HG03469 (cell line): ENCODE data around the gene ZNF655.
"Not testable (repeated sequence)": the region's sequence is repeated elsewhere in the genome, so short reads cannot be mapped to it uniquely, and the experiment has no call there.

ENCODE experiments used
- ATAC-seq: cut with Tn5 transposase; IDR thresholded peaks from one replicate; pipeline ENCODE4 v1.9.1; 2021; ENCODE audit warnings: mild to moderate bottlenecking, moderate library complexity, moderate number of reproducible peaks; ENCODE audit not compliant: unreplicated experiment

ZNF655 gene, protein sequence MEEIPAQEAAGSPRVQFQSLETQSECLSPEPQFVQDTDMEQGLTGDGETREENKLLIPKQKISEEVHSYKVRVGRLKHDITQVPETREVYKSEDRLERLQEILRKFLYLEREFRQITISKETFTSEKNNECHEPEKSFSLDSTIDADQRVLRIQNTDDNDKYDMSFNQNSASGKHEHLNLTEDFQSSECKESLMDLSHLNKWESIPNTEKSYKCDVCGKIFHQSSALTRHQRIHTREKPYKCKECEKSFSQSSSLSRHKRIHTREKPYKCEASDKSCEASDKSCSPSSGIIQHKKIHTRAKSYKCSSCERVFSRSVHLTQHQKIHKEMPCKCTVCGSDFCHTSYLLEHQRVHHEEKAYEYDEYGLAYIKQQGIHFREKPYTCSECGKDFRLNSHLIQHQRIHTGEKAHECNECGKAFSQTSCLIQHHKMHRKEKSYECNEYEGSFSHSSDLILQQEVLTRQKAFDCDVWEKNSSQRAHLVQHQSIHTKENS

DNA sequence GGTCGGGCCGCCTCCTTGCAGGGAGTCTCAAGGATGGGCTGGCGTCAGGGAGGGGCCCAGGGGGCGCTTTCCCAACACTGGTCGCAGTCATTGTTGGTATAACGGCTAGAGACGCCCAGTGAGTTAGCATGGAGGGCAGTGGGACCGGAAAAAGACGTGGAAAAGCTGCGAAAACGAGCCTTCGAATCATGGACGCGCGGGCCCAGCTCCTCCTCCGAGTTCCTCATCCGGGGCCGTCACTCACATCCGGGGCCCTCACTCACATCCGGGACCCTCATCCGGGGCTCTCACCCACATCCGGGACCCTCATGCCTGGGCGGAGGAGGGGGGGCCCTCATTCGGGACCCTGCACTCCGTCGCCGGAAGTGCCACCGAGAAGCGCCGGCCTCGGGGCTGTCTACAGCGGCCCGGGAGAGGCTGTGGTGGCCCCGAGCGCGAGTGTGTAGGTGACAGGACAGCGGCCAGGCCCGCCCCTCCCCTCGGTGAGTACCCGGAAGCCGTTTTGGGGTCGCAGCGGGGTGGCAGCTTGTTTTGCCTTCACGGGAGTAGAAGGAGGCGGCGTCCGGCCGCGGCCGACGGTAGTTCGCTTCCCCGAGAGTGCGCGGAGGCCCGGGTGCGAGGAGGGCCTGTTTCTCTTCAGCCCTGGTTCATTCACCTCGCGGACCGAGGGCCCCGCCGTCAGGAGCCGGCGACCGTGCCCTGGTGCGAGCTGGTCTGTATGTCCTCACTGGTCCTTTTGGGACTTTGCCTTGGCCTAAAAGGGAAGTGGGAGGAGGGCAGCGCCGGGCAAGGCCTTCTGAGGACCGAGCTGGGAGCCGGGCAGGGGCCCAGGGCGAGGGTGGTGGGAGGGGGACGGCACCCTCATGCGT is at the start of gene ZNF655:
ZNF655 (plus strand) TSS at position 337 of the 869 bp plus-strand sequence. CDS start 1,918 bp downstream, outside the sequence.
- ATAC-seq = peak; percentile 42

DNA sequence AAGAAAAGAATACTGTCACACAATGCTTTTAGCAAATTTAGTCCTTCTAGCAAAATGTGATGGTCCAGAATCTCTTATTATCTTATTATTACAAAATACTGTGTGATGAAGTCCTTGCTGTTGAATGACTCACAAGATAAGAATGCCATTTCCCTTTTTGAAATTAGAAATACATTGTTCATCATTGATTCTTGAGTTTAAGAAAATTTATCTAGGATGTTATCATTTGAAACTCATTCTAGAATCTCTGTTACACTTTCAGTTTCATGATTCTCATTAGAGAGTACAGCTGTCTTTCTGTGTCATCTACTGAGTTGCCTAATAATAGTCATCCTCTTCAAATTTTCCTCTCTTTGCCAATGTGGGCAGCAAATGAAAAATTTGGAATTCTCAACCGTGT is 44.4 kb upstream of the ZNF655 start:
- no peak for ATAC-seq

DNA sequence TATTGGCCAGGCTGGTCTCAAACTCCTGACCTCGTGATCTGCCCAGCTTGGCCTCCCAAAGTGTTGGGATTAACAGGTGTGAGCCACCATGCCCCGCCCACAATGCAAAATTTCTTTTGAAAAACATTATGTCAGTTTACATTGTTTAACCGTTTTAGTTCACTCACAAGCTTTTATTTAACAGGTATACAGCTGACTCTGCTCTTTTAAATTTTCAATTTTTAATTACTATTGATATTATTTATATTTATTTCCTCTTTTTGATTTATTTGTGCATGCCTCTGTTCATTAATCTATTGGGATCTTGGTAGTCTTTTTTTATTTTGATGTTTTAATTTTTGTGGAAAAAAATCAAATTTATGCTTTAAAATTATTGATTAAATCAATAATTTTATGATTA is 37.0 kb upstream of the ZNF655 start:
- ATAC-seq = no peak

DNA sequence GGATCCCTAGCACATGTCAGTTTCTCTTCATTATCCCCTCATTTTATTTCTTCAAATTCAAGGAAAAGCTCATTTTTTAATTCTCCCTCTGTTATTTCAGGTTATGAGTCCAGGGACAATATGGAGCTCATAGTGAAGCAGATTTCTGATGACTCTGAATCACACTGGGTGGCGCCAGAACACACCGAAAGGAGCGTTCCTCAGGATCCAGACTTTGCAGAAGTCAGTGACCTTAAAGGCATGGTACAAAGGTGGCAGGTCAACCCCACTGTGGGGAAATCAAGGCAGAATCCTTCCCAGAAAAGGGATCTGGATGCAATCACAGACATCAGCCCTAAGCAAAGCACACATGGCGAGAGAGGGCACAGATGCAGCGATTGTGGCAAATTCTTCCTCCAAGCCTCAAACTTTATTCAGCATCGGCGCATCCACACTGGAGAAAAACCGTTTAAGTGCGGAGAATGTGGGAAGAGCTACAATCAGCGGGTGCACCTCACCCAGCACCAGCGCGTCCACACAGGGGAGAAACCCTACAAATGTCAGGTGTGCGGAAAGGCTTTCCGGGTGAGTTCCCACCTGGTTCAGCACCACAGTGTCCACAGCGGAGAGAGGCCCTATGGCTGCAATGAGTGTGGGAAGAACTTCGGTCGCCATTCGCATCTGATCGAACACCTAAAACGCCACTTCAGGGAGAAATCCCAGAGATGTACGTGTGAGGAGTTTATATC is 32.6 kb upstream of the ZNF655 start:
- no peak for ATAC-seq

DNA sequence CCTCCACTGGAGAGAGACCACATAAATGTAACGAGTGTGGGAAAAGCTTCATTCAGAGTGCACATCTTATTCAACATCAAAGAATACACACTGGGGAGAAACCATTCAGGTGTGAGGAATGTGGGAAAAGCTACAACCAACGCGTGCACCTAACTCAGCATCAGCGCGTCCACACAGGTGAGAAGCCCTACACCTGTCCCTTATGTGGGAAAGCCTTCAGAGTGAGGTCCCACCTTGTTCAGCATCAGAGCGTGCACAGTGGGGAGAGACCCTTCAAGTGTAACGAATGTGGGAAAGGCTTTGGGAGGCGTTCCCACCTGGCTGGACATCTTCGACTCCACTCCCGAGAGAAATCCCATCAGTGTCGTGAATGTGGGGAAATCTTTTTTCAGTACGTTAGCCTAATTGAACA is 27.1 kb upstream of the ZNF655 start:
- ATAC-seq = no peak

DNA sequence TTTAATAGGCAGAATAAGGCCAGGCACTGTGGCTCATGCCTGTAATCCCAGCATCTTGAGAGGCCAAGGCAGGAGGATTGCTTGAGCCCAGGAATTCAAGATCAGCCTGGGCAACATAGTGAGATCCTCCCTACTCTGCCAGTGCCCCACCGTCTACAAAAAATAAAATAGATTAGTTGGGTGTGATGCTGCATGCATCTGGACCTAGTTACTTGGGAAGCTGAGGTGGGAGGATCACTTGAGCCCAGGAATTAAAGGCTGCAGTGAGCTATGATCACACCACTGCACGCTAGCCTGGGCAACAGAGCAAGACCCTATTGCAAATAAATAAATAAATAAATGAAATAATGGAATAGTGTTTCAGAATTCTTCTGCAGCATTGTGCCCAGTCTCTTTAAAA is 22.8 kb upstream of the ZNF655 start:
- ATAC-seq = no peak

DNA sequence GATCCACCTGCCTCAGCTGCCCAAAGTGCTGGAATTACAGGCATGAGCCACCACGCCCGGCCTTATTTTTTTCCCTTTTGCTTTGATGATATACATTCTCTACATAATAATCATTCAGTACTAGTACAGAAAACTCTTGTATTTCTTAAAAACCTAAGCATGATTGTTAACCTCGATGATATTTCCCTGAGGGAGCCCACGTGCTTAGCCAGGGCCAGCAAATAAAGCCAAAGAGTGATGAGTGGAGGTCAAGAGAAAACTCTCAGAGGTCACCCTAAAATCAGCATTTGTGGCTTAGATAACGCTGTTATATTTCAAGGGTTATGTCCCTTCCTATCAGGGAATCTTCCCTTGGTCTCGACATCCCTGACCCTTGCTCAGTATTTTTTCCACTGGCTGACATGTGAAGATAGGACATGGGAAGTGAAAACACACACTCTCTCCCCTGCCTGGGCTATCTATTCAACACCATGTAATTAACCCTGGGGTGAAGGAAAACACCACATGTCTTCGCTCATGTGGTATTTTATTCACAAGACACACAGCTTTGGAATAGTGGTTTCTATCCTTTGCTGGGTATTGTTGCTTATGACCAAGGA is 19.1 kb upstream of the ZNF655 start:
- no peak for ATAC-seq

DNA sequence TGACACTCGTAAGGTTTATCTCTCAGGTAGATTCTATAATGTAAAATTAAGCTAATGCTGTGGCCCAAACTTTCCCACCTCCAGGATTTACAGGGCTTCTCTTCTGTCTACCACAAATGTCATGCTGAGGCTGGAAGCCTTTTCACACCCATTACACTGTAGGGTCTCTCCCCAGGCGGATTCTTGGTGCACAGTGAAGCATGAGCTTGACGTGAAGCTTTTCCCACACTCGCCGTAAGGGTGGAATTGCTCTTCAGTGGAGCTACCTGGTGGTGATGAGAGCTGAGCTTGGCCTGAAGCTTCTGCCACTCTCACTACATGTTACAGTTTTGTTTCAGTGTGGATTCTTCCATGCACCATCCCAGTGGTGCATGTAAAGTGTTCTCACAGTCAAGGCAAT is 17.9 kb upstream of the ZNF655 start:
- no peak for ATAC-seq

DNA sequence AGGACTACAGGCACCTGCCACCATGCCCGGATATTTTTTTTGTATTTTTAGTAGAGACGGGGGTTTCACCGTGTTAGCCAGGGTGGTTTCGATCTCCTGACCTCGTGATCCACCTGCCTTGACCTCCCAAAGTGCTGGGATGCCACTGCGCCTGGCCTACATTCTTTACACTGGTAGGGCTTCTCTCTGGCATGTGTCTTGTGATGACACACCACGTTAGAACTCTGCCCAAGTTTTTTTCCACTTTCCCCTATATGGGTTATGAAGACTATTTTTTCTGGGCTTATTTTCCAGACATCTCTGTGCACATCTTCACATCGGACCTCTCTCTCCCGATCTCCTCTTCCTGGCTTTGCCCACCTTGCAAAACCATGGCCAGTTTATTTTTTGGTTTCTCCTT is 17.2 kb upstream of the ZNF655 start:
- ATAC-seq = no peak

DNA sequence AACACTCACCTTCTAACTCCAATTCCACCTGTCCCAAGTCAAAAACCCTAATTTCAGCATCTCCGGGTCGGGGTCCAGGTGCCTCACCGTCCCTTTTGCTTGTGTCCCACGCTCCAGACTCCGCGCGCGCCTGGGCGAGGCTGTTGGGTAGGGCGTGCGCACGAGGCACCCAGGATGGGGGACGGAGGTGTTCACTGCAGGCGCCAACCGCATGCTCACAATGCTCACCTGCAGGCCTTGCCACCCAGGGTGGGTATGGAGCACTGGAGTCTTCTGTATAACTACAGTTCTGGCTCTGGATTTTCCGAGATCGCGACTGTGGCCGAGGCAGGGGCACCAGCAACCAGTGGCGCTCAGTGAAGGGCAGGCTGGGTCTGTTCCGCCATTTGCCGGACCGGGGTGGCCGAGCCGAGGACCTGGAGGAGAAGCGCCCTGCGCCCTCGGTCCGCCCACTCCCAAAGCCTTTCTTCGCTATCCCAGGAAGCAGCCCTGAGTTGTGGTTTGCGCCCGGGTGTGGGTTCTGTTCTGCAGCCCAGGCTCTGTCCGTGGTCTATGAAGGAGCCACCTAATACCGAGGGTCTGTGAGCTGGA is 15.3 kb upstream of the ZNF655 start:
- no peak for ATAC-seq

DNA sequence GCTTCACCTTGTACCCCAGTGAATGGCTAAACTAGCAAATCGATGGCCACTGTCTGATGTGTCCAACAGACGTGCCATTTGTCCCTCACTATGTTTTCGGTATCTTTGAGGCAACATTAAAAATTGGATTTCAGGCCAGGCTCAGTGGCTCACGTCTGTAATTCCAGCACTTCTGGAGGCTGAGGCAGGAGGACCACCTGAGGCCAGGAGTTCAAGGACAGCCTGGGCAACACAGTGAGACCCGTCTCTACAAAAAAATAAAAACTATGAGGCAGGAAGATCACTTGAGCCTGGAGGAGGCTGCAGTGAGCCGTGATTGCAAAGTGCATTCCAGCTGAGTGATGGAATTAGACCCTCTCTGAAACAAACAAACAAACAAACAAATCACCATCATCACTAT is 14.5 kb upstream of the ZNF655 start:
- ATAC-seq = no peak

DNA sequence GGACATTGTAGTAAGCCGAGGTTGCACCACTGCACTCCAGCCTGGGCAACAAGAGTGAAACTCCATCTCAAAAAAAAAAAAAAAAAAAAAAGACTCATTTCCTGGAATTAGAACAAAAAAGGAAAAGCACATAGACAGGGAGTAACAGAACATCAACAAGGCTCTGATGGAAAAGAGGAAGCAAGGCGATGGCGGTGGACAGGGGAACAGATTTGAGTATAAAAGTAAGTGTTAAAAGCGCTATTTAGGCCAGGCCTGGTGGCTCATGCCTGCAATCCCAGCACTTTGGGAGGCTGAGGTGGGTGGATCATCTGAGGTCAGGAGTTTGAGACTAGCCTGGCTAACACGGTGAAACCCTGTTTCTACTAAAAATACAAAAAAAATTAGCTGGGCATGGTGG is 13.1 kb upstream of the ZNF655 start:
- ATAC-seq = not testable (repeated sequence)

DNA sequence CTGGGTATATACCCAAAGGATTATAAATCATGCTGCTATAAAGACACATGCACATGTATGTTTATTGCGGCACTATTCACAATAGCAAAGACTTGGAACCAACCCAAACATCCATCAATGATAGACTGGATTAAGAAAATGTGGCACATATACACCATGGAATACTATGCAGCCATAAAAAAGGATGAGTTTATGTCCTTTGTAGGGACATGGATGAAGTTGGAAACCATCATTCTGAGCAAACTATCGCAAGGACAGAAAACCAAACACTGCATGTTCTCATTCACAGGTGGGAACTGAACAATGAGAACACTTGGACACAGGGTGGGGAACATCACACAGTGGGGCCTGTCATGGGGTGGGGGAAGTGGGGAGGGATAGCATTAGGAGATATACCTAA is 8.9 kb upstream of the ZNF655 start:
- not testable (repeated sequence) for ATAC-seq

DNA sequence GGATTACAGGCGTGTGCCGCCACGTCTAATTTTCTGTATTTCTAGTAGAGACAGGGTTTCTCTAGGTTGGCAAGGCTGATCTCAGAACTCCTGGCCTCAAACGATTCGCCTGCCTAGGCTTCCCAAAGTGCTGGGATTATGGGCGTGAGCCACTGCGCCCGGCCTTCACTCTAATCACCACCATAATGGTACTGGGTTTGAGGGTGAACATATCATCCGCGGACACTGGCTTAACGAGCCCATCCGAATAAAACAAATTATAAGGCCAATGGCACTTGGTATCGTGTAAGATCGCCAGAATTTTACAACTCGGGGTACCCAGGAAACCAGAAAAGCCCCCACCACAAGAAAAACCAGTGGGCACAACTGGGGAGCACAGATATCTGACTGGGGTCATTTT is 7.1 kb upstream of the ZNF655 start:
- no peak for ATAC-seq

DNA sequence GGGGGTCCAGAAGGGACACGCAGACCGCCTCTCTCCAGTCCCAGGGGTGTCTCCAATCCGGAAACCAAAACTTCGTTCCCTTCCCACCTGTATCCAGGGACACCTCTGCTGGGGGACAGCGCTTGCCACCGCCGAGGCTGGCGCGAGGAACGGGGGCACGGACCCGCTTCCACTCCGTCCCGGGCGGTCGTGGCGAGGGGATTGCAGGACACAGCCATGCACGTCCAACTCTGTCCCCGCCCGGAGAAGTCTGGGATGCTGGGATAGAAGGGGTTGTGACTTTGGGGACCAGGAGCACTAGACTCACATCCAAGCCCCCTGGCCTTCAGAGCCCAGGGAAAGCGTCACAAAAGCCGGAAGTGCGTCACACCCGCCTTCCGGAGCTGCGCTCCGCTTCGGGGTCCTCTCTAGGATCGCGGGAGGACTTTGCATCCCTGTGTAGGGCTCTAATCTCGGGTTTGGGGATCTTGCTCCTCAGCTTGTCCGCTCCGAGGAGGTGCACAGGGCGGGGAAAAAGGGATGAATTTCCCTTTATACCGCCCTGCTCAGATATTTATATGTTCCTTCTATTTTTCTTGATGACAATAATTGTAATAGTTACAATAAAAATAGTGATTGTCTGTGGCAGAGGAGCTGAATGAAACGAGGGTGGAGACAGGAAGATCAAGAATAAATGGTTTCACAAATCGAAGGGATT is 6.5 kb upstream of the ZNF655 start, which contains the start of gene FAM200A:
FAM200A (minus strand) TSS at position 348 of the 697 bp plus-strand sequence. CDS start 3,707 bp downstream, outside the sequence.
- peak; percentile 78 for ATAC-seq

DNA sequence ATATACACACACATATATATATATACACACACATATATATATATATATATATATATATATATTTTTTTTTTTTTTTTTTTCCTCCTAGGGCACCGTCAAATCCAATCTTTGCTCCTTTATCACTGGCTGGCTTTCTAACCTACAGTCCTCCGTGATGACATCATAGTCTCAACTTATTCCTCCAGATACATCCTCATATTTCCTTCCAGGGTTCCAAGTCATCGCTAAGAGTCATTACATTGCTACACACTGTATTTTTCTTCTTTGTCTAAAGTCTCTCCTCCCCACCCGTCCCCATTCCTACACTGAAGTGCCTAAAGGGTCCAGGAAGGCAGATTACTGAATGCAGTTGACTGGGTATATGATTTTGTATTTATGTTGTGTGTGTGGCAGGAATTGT is 5.4 kb upstream of the ZNF655 start:
- ATAC-seq = no peak

DNA sequence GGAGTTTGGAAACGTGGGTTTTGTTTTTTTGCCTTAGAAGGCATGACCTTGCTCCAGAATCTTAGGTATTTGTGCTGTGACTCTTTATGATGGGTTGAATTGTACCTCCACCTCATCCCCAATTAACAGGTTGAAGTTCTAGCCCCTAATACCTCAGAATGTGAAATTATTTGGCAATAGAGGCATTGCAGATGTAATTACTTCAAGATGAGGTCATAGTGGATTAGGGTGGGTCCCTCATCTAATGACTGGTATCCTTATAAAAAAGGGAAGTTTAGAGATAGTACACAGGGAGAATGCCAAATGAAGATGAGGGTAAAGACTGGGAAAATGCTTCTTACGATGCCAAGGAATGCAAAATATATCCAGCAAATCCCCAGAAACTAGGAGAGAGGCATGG is 3.5 kb upstream of the ZNF655 start:
- no peak for ATAC-seq

DNA sequence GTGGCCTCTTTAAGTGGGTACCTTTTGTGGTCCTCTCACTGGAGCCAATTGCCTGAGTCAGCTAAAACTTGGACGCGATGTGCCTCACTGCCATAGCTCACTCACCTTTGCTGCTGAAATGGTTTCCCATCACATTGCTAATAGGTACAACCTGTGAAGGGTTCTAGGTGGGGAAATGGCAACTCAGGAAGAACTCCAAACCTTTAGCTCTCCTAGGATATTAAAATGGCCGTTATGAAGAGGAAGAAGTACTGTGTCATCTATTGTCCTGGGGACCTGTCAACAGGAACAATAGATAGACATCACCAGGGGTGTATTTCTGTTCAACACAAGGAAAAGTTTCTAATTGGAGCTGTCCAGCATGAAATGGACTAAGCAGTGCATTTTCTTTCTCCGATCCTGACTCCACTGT is 1.2 kb upstream of the ZNF655 start:
- no peak for ATAC-seq

DNA sequence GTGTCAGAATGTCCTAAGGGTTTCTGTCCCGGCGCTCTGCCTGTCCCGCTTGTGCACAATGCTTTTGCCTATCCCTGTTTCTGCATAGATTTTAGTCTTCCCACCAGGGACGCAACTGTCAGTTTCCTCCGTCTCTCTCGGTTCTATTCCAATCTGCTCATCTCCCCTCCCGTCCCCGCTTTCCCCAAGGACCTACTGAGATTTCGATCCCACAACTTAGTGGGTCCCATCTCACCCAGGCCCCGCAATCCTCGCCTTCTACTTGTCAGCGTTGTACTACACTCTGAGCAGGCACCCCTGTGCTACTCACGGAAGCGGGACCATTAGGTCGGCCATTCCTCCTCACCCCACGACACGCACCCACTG is 519 bp upstream of the ZNF655 start:
- peak; percentile 18 for ATAC-seq
